IMR-90 (cell line): ENCODE results near the gene SYTL1. TPM values are rescaled to one million over a fixed set of nuclear protein-coding genes. Genes with fewer than 3 reads are reported as not detected.

ENCODE experiments used
- ATAC-seq: fragments of 200-7000 bp; cut with Tn5 transposase; 2 replicates; pipeline ENCODE4 v1.9.1; 2020; ENCODE audit warnings: low read depth, mild to moderate bottlenecking, moderate library complexity
- BruUV-seq: library from RNA; stranded (reverse); fragments of 400-500 nt; replicated peaks from 2 replicates; lab custom pipeline; 2021; lab: Mats Ljungman, UMichigan
- CTCF ChIA-PET: fragments of 300-600 bp; formaldehyde crosslinking; extraction: SDS; loops from one replicate; lab custom pipeline; 2021; ENCODE audit warnings: antibody characterized with exemption; lab: Yijun Ruan, JAX
- POLR2A ChIA-PET: fragments of 300-600 bp; sonication (Branson Sonifier 250); formaldehyde crosslinking; loops from one replicate; lab custom pipeline; 2022; ENCODE audit warnings: antibody characterized with exemption; ENCODE audit not compliant: unreplicated experiment; lab: Charles Lee
- DNase-seq: peaks from one replicate; pipeline ENCODE4 v3.0.0; 2013
- H2AFZ ChIP-seq: replicated peaks from 2 replicates; pipeline ENCODE3; 2013; ENCODE audit warnings: low read length, mild to moderate bottlenecking; ENCODE audit not compliant: poor library complexity
- H2AK5ac ChIP-seq: 2 replicates; pipeline ENCODE4 v1.6.1; 2013; ENCODE audit warnings: low read depth, low read length, inconsistent platforms
- H2AK9ac ChIP-seq: replicated peaks from 2 replicates; pipeline ENCODE3; 2013; ENCODE audit warnings: mild to moderate bottlenecking, low read depth, low read length, moderate library complexity; ENCODE audit not compliant: poor library complexity
- H2BK120ac ChIP-seq: 2 replicates; pipeline ENCODE4 v1.6.1; 2013; ENCODE audit warnings: low read depth, low read length, inconsistent platforms
- H2BK15ac ChIP-seq: 3 replicates; pipeline ENCODE4 v1.6.1; 2013; ENCODE audit warnings: low read depth, low read length, inconsistent platforms
- H2BK20ac ChIP-seq: 2 replicates; pipeline ENCODE4 v1.6.1; 2013; ENCODE audit warnings: low read depth, mild to moderate bottlenecking, inconsistent platforms, low read length, moderate library complexity
- H2BK5ac ChIP-seq: 2 replicates; pipeline ENCODE4 v1.6.1; 2013; ENCODE audit warnings: mild to moderate bottlenecking, low read depth, low read length, inconsistent platforms; ENCODE audit not compliant: poor library complexity, severe bottlenecking
- H3K14ac ChIP-seq: replicated peaks from 2 replicates; pipeline ENCODE4 v1.6.1; 2013; ENCODE audit warnings: low read depth, low read length, inconsistent platforms
- H3K18ac ChIP-seq: 2 replicates; pipeline ENCODE4 v1.6.1; 2013; ENCODE audit warnings: low read depth, low read length, control low read depth
- H3K23ac ChIP-seq: 2 replicates; pipeline ENCODE4 v1.6.1; 2013; ENCODE audit warnings: low read depth, low read length, inconsistent platforms
- H3K27ac ChIP-seq: 2 replicates; pipeline ENCODE4 v1.5.1; 2013; ENCODE audit warnings: mild to moderate bottlenecking, control low read depth, low read length; ENCODE audit not compliant: insufficient read depth
- H3K27me3 ChIP-seq: 2 replicates; pipeline ENCODE4 v1.6.1; 2013; ENCODE audit warnings: low read length; ENCODE audit not compliant: control insufficient read depth, insufficient read depth
- H3K36me3 ChIP-seq: 2 replicates; pipeline ENCODE4 v1.6.1; 2013; ENCODE audit warnings: low read length, mixed read lengths; ENCODE audit not compliant: control insufficient read depth, insufficient read depth
- H3K4ac ChIP-seq: 2 replicates; pipeline ENCODE4 v1.6.1; 2013; ENCODE audit warnings: low read depth, low read length, inconsistent platforms
- H3K4me1 ChIP-seq: 2 replicates; pipeline ENCODE4 v1.6.1; 2013; ENCODE audit warnings: low read length, mixed read lengths; ENCODE audit not compliant: control insufficient read depth, insufficient read depth
- H3K4me2 ChIP-seq: 2 replicates; pipeline ENCODE4 v1.6.1; 2013; ENCODE audit warnings: low read depth, mild to moderate bottlenecking, control low read depth, low read length, moderate library complexity
- H3K4me3 ChIP-seq: 2 replicates; pipeline ENCODE4 v1.5.1; 2013; ENCODE audit warnings: low read depth, mild to moderate bottlenecking, control low read depth, low read length, moderate library complexity; ENCODE audit not compliant: insufficient read depth
- H3K56ac ChIP-seq: 2 replicates; pipeline ENCODE4 v1.6.1; 2013; ENCODE audit warnings: low read length, inconsistent platforms; ENCODE audit not compliant: insufficient read depth; ENCODE audit errors: extremely low read depth
- H3K79me1 ChIP-seq, 2 experiments: 2 replicates each; pipeline ENCODE4 v1.6.1; 2013; ENCODE audit warnings: low read length in 2 of 2, inconsistent platforms in 1 of 2, low read depth in 1 of 2
- H3K9ac ChIP-seq: 2 replicates; pipeline ENCODE4 v1.6.1; 2013; ENCODE audit warnings: low read depth, low read length, control low read depth
- H3K9me1 ChIP-seq: 2 replicates; pipeline ENCODE4 v1.6.1; 2013; ENCODE audit warnings: low read length, inconsistent platforms; ENCODE audit not compliant: insufficient read depth
- H3K9me3 ChIP-seq: 2 replicates; pipeline ENCODE4 v1.6.1; 2013; ENCODE audit warnings: low read length; ENCODE audit not compliant: control insufficient read depth, insufficient read depth
- H4K20me1 ChIP-seq: 2 replicates; pipeline ENCODE4 v1.6.1; 2013; ENCODE audit warnings: low read length, inconsistent platforms; ENCODE audit not compliant: insufficient read depth
- H4K5ac ChIP-seq: 2 replicates; pipeline ENCODE4 v1.6.1; 2013; ENCODE audit warnings: mild to moderate bottlenecking, low read depth, low read length, control low read depth
- H4K8ac ChIP-seq, 2 experiments: 2 replicates each; pipeline ENCODE4 v1.6.1; 2013; ENCODE audit warnings: low read depth in 2 of 2, low read length in 2 of 2, control low read depth in 1 of 2, inconsistent platforms in 1 of 2
- H4K91ac ChIP-seq: 2 replicates; pipeline ENCODE4 v1.6.1; 2013; ENCODE audit warnings: low read depth, low read length, inconsistent platforms; ENCODE audit not compliant: insufficient read depth
- CEBPB ChIP-seq: IDR thresholded peaks from 2 replicates; pipeline ENCODE4 v1.6.1; 2012; ENCODE audit warnings: low read depth, low read length, improper control_type of control experiment
- CHD1 ChIP-seq: IDR thresholded peaks from 2 replicates; pipeline ENCODE4 v1.6.1; 2012; ENCODE audit warnings: low read depth, low read length, improper control_type of control experiment
- ELK1 ChIP-seq: fragments of 150-350 bp; IDR thresholded peaks from 2 replicates; pipeline ENCODE4 v1.6.1; 2016; ENCODE audit warnings: low read depth, mild to moderate bottlenecking, low read length, moderate library complexity, borderline replicate concordance
- MAZ ChIP-seq: IDR thresholded peaks from 2 replicates; pipeline ENCODE4 v1.6.1; 2012; ENCODE audit warnings: low read depth, mild to moderate bottlenecking, low read length, improper control_type of control experiment, moderate library complexity, borderline replicate concordance
- SMC3 ChIP-seq: fragments of 150-350 bp; IDR thresholded peaks from 2 replicates; pipeline ENCODE4 v1.6.1; 2016; ENCODE audit warnings: low read depth, mild to moderate bottlenecking, antibody characterized with exemption, low read length, moderate library complexity
- whole genome bisulfite sequencing, 2 experiments: methylation state at CpG; one replicate each; pipeline versions ENCODE4 v1.1.5 to v1.1.7; 2013; ENCODE audit warnings: missing lambda C conversion rate in 2 of 2; ENCODE audit not compliant: insufficient read length in 1 of 2; ENCODE audit errors: extremely low coverage in 2 of 2; 5-methylcytosine and 5-hydroxymethylcytosine counted together
- dilution Hi-C: fragments of 300-500 bp; cut with HindIII; formaldehyde crosslinking; loops from one replicate; pipeline ENCODE4 v1.14.3; 2018; ENCODE audit warnings: low sequenced_read_pairs; ENCODE audit not compliant: unreplicated experiment
- in situ Hi-C: fragments of 300-500 bp; cut with MboI; formaldehyde crosslinking; loops from 3 replicates; pipeline ENCODE4 v1.14.3; 2019; ENCODE audit warnings: low sequenced_read_pairs, inconsistent platforms, mixed read lengths
- intact Hi-C: fragments of 100-400 bp; cut with micrococcal nuclease; formaldehyde crosslinking; loops from 2 replicates; pipeline ENCODE4 v1.10.0; 2022
- polyA plus RNA-seq, 3 experiments: library from polyadenylated mRNA; depleted of rRNA; stranded (reverse); fragments of >200 nt; gene quantifications; 2 replicates each; pipeline ENCODE4 v1.2.3, GENCODE V29; 2012; ENCODE audit warnings: low replicate concordance in 1 of 3
- total RNA-seq: library from RNA; depleted of rRNA; stranded (reverse); fragments of >200 nt; gene quantifications from 2 replicates; pipeline ENCODE4 v1.2.3, GENCODE V29; 2012

SYTL1 gene
- total and polyA plus RNA-seq, 2 of the 4 experiments (the other 2 are of a cell fraction): 0.18 to 1.0 TPM

- Histone ChIP-seq H4K91ac (no peak overlapping the region), H3K56ac (no peak overlapping the region), H4K20me1 (peaks cover 12% of the 10 kb centered on the region; the same call in 1 of the 2 replicates), H2BK120ac (no peak overlapping the region), H3K14ac (peak overlapping the region; percentile 44; the same call in 1 of the 2 replicates), H2BK5ac (no peak overlapping the region), H3K23ac (peak overlapping the region; percentile 42; the same call in 1 of the 2 replicates), H3K27ac (no peak overlapping the region), H2AK5ac (no peak overlapping the region; the same call in 1 of the 2 replicates), H3K79me1 (peaks cover 0 to 20% of the 10 kb centered on the region in 2 experiments; a peak in 2 of 4 replicates), H4K5ac (no peak overlapping the region), H4K8ac (no peak overlapping the region), H2BK15ac (no peak overlapping the region), H2AK9ac (no peak overlapping the region), H2AFZ (no peak overlapping the region), H3K9me1 (peaks cover 24% of the 10 kb centered on the region), H3K4me1 (peaks cover 16% of the 10 kb centered on the region), H3K9me3 (no peaks in the 10 kb centered on the region), H3K9ac (no peak overlapping the region), H3K4me2 (no peak overlapping the region), H3K36me3 (no peaks in the 10 kb centered on the region; the same call in 1 of the 2 replicates), H2BK20ac (no peak overlapping the region), H3K27me3 (no peaks in the 10 kb centered on the region), H3K18ac (no peak overlapping the region), H3K4me3 (no peak overlapping the region), H3K4ac (0 out of 2 replicates have a peak overlapping the region, but pooled peaks have one; percentile 31)
- TF ChIP-seq SMC3 (no peak), MAZ (no peak), CHD1 (no peak), CEBPB (no peak), ELK1 (no peak)
- no peak for DNase-seq
- no peak for ATAC-seq
- BruUV-seq: no TSS peak
- WGBS, 2 experiments: no CpG with 5 or more reads among the region's 4 CpGs
- in situ Hi-C loops: loop anchor here (5.0 to 10.0 kb wide), 2 partner anchors 209 to 294 kb away; no protein-coding TSS in a partner anchor
- ChIA-PET POLR2A (interaction anchor here (0.6 kb wide), 1 partner anchor 15 kb away, joined by 3 read pairs; no protein-coding TSS in a partner anchor), CTCF (interaction anchor here (4.7 kb wide), 1 partner anchor 99 kb away, joined by 79 read pairs; no protein-coding TSS in a partner anchor)
- dilution Hi-C loops: no loop called here
- intact Hi-C loops: loop anchor here (10.0 kb wide), 1 partner anchor 204 kb away; no protein-coding TSS in a partner anchor
Observed at GRCh38 chr1:27398405-27399149, 56.8 kb downstream of the SYTL1 start.
